SK-N-MC (cell line): Measurements from ENCODE around the gene ACTRT3.

Experiments
- EZH2 ChIP-seq: fragments of 200-600 bp; sonication (generic); IDR thresholded peaks from one replicate; pipeline ENCODE4 v1.6.1; 2017; ENCODE audit warnings: antibody characterized with exemption
- FOXP2 ChIP-seq: optimal IDR thresholded peaks from 2 replicates; pipeline ENCODE3; 2011; ENCODE audit warnings: mild to moderate bottlenecking, moderate library complexity; ENCODE audit not compliant: insufficient read depth; ENCODE audit errors: extremely low read length, control extremely low read depth
- POLR2AphosphoS5 ChIP-seq: IDR thresholded peaks from 2 replicates; pipeline ENCODE4 v1.6.1; 2012; ENCODE audit warnings: mild to moderate bottlenecking, low read depth, low read length, borderline replicate concordance

- TF ChIP-seq EZH2 (no peak), POLR2AphosphoS5 (no peak), FOXP2 (no peak)
Measured at GRCh38 chr3:169790687-169791429, 21.5 kb upstream of the ACTRT3 start.
